DOHH2 (cell line): ENCODE measurements around the gene CAMSAP2.
A peak's percentile ranks its signal among the peaks of the same experiment; 100 is the strongest.

Experiments
- H3F3A ChIP-seq: fragments of 200-600 bp; sonication (generic), shearing (Covaris generic); 2 replicates; pipeline ENCODE4 v1.6.0; 2016; ENCODE audit warnings: antibody characterized with exemption, mild to moderate bottlenecking; ENCODE audit not compliant: control insufficient read depth, insufficient read depth
- H3K27ac ChIP-seq: fragments of 200-600 bp; sonication (generic); 2 replicates; pipeline ENCODE4 v1.5.1; 2014; ENCODE audit warnings: low read depth, mild to moderate bottlenecking, low read length, moderate library complexity
- H3K27me3 ChIP-seq: fragments of 200-600 bp; sonication (generic); 2 replicates; pipeline ENCODE4 v1.6.1; 2014; ENCODE audit warnings: mild to moderate bottlenecking, low read length, mixed read lengths; ENCODE audit not compliant: control insufficient read depth
- H3K36me3 ChIP-seq: fragments of 200-600 bp; sonication (generic); 2 replicates; pipeline ENCODE4 v1.6.1; 2014; ENCODE audit warnings: mild to moderate bottlenecking, low read length, moderate library complexity, mixed read lengths; ENCODE audit not compliant: control insufficient read depth
- H3K4me1 ChIP-seq: fragments of 200-600 bp; sonication (generic); 2 replicates; pipeline ENCODE4 v1.6.1; 2014; ENCODE audit warnings: mild to moderate bottlenecking, low read length, mixed read lengths; ENCODE audit not compliant: control insufficient read depth
- H3K4me2 ChIP-seq: fragments of 200-600 bp; sonication (generic); 2 replicates; pipeline ENCODE4 v1.6.0; 2014; ENCODE audit warnings: mild to moderate bottlenecking, low read length, moderate library complexity
- H3K4me3 ChIP-seq: fragments of 200-600 bp; sonication (generic); 2 replicates; pipeline ENCODE4 v1.5.1; 2014; ENCODE audit warnings: mild to moderate bottlenecking, low read length, mixed read lengths
- H3K79me2 ChIP-seq: fragments of 200-600 bp; sonication (generic); 2 replicates; pipeline ENCODE4 v1.6.1; 2014; ENCODE audit warnings: mild to moderate bottlenecking, low read length, mixed read lengths; ENCODE audit not compliant: control insufficient read depth
- H3K9me2 ChIP-seq: fragments of 200-600 bp; sonication (generic); replicated peaks from 2 replicates; pipeline ENCODE4 v1.6.1; 2014; ENCODE audit warnings: mild to moderate bottlenecking, low read length, mixed read lengths; ENCODE audit not compliant: control insufficient read depth
- H3K9me3 ChIP-seq: fragments of 200-600 bp; sonication (generic); 2 replicates; pipeline ENCODE4 v1.6.1; 2014; ENCODE audit warnings: antibody characterized with exemption, low read length, mixed read lengths; ENCODE audit not compliant: control insufficient read depth, insufficient read depth
- H4K20me1 ChIP-seq: fragments of 200-600 bp; sonication (generic); 2 replicates; pipeline ENCODE4 v1.6.0; 2014; ENCODE audit warnings: low read depth, mild to moderate bottlenecking, antibody characterized with exemption, low read length, moderate library complexity; ENCODE audit not compliant: control insufficient read depth, insufficient read depth
- CTCF ChIP-seq: fragments of 200-600 bp; sonication (generic); IDR thresholded peaks from one replicate; pipeline ENCODE4 v1.5.1; 2014; ENCODE audit warnings: antibody characterized with exemption, mild to moderate bottlenecking, low read depth, low read length; ENCODE audit not compliant: poor library complexity, severe bottlenecking
- EZH2phosphoT487 ChIP-seq: fragments of 200-600 bp; sonication (generic); IDR thresholded peaks from 2 replicates; pipeline ENCODE4 v1.6.1; 2017; ENCODE audit warnings: borderline replicate concordance, mild to moderate bottlenecking, antibody characterized with exemption, low read length, moderate library complexity, mixed read lengths

Gene CAMSAP2

GRCh38 chr1:200837931-200838571, 99.4 kb downstream of the CAMSAP2 start:
- Histone ChIP-seq H3K27me3 (no peaks in the 10 kb centered on the region), H3K4me2 (no peak overlapping the region), H3K36me3 (peaks cover 10% of the 10 kb centered on the region), H3F3A (no peaks in the 10 kb centered on the region), H3K27ac (no peak overlapping the region), H3K4me3 (no peak overlapping the region), H4K20me1 (no peaks in the 10 kb centered on the region; the same call in 1 of the 2 replicates), H3K9me3 (0 out of 2 replicates have a peak, but pooled peaks cover 4% of the 10 kb centered on the region), H3K4me1 (no peaks in the 10 kb centered on the region), H3K9me2 (no peaks in the 10 kb centered on the region), H3K79me2 (no peaks in the 10 kb centered on the region)
- TF ChIP-seq CTCF, result peak; percentile 43
- no peak for TF ChIP-seq EZH2phosphoT487

- no peak overlapping the region for H3K4me3 ChIP-seq
- H4K20me1 ChIP-seq, result no peaks in the 10 kb centered on the region; the same call in 1 of the 2 replicates
- H3K9me2 ChIP-seq, result no peaks in the 10 kb centered on the region
- H3K36me3 ChIP-seq, result peaks cover 11% of the 10 kb centered on the region
- no peak for TF ChIP-seq EZH2phosphoT487
- no peak for TF ChIP-seq CTCF
- no peaks in the 10 kb centered on the region for H3F3A ChIP-seq
- H3K79me2 ChIP-seq, result no peaks in the 10 kb centered on the region
- no peak overlapping the region for H3K27ac ChIP-seq
- 0 out of 2 replicates have a peak, but pooled peaks cover 4% of the 10 kb centered on the region for H3K9me3 ChIP-seq
- no peak overlapping the region for H3K4me2 ChIP-seq
- H3K4me1 ChIP-seq, result no peaks in the 10 kb centered on the region
- H3K27me3 ChIP-seq, result no peaks in the 10 kb centered on the region
Observed at GRCh38 chr1:200838676-200839445, 100.2 kb downstream of the CAMSAP2 start.

GRCh38 chr1:200845360-200845759, 106.7 kb downstream of the CAMSAP2 start:
- H3K4me3 ChIP-seq, result no peak overlapping the region
- H3F3A ChIP-seq, result no peaks in the 10 kb centered on the region
- H3K36me3 ChIP-seq, result peaks cover 38% of the 10 kb centered on the region
- no peaks in the 10 kb centered on the region for H4K20me1 ChIP-seq
- no peaks in the 10 kb centered on the region for H3K4me1 ChIP-seq
- no peaks in the 10 kb centered on the region for H3K27me3 ChIP-seq
- no peaks in the 10 kb centered on the region for H3K9me3 ChIP-seq
- no peak overlapping the region for H3K27ac ChIP-seq
- no peaks in the 10 kb centered on the region for H3K9me2 ChIP-seq
- H3K4me2 ChIP-seq, result no peak overlapping the region
- no peak for TF ChIP-seq EZH2phosphoT487
- no peak for TF ChIP-seq CTCF
- no peaks in the 10 kb centered on the region for H3K79me2 ChIP-seq
